GM12878 (cell line): Measurements from ENCODE around the gene GRAMD1B. TPM values are rescaled to one million over a fixed set of nuclear protein-coding genes. Genes with fewer than 3 reads are reported as not detected.
A peak's percentile ranks its signal among the peaks of the same experiment; 100 is the strongest.

Source experiments
- CBX5 ChIP-seq: sonication (generic); IDR thresholded peaks from 2 replicates; pipeline ENCODE4 v1.6.1; 2016; ENCODE audit warnings: low read depth, moderate library complexity, mild to moderate bottlenecking, inconsistent platforms
- MXI1 ChIP-seq: fragments of 150-350 bp; IDR thresholded peaks from 2 replicates; pipeline ENCODE4 v1.6.1; 2011; ENCODE audit warnings: low read depth, mild to moderate bottlenecking, inconsistent platforms, low read length, improper control_type of control experiment
- NR2C1 ChIP-seq: fragments of 450-650 bp; IDR thresholded peaks from 2 replicates; pipeline ENCODE4 v1.6.1; 2017; ENCODE audit warnings: antibody characterized with exemption, mild to moderate bottlenecking, moderate library complexity
- PML ChIP-seq: IDR thresholded peaks from 2 replicates; pipeline ENCODE4 v1.6.1; 2012; ENCODE audit warnings: low read length, inconsistent platforms
- POLR2A ChIP-seq: IDR thresholded peaks from 2 replicates; pipeline ENCODE4 v1.6.1; 2011; ENCODE audit warnings: low read depth, mild to moderate bottlenecking, low read length
- PRDM15 ChIP-seq: fragments of 450-650 bp; formaldehyde crosslinking; IDR thresholded peaks from 2 replicates; pipeline ENCODE4 v1.4.0; 2020; ENCODE audit warnings: mild to moderate bottlenecking, moderate library complexity
- SMAD1 ChIP-seq: fragments of 450-650 bp; IDR thresholded peaks from 2 replicates; pipeline ENCODE4 v1.6.1; 2018; ENCODE audit warnings: mild to moderate bottlenecking, low read depth; ENCODE audit not compliant: partially characterized antibody
- TARDBP ChIP-seq: IDR thresholded peaks from 2 replicates; pipeline ENCODE4 v1.6.1; 2016; ENCODE audit warnings: borderline replicate concordance
- TBL1XR1 ChIP-seq: IDR thresholded peaks from 2 replicates; pipeline ENCODE4 v1.6.1; 2012; ENCODE audit warnings: low read depth, low read length, improper control_type of control experiment
- TCF12 ChIP-seq: IDR thresholded peaks from 2 replicates; pipeline ENCODE4 v1.6.1; 2011; ENCODE audit warnings: low read depth, mild to moderate bottlenecking, low read length
- YBX1 ChIP-seq: fragments of 450-650 bp; IDR thresholded peaks from 2 replicates; pipeline ENCODE4 v1.6.1; 2016; ENCODE audit warnings: antibody characterized with exemption
- ZBED1 ChIP-seq: IDR thresholded peaks from 2 replicates; pipeline ENCODE4 v1.6.1; 2016; ENCODE audit warnings: borderline replicate concordance
- ZBTB4 ChIP-seq: fragments of 450-650 bp; formaldehyde crosslinking; IDR thresholded peaks from 2 replicates; pipeline ENCODE4 v1.4.0; 2022; ENCODE audit warnings: mild to moderate bottlenecking, moderate library complexity
- polyA plus RNA-seq, 11 experiments: library from polyadenylated mRNA; depleted of rRNA in 4 of 11; unstranded in 6 of 11; stranded (reverse) in 5 of 11; fragments of >200 nt; fragmentation: Nextera tagmentation in 4 of 11; fragmentation: Illumina TruSeq in 1 of 11; extraction: Ambion mirVana in 4 of 11; extraction: Trizol in 1 of 11; gene quantifications; 1 replicate in 1 of 11; 2 replicates in 10 of 11; pipeline versions ENCODE4 v1.2.1 to v1.2.3, GENCODE V29; 2011 to 2016; ENCODE audit warnings: inconsistent platforms in 2 of 11, missing spikeins in 2 of 11, low read depth in 1 of 11
- total RNA-seq, 4 experiments: library from RNA; depleted of rRNA in 3 of 4; stranded (reverse); fragments of >200 nt in 3 of 4; fragmentation: Illumina TruSeq in 1 of 4; extraction: Trizol in 1 of 4; gene quantifications; 2 replicates each; pipeline versions ENCODE4 v1.2.1 to v1.2.3, GENCODE V29; 2013 to 2021
- TF ChIP-seq, protein P1 (sequence below): fragments of 450-650 bp; IDR thresholded peaks from 2 replicates; pipeline ENCODE4 v1.6.1; 2017; ENCODE audit warnings: mild to moderate bottlenecking
- TF ChIP-seq, protein P2 (sequence below): fragments of 450-650 bp; IDR thresholded peaks from 2 replicates; pipeline ENCODE4 v1.6.1; 2018; ENCODE audit warnings: mild to moderate bottlenecking, low read depth, moderate library complexity; ENCODE audit not compliant: partially characterized antibody

Gene GRAMD1B
- total and polyA plus RNA-seq, 10 of the 15 experiments (the other 5 are each of a cell fraction or from before 2014, with no cell fraction given), result 1.9 to 49.1 (median 26.9) TPM

DNA sequence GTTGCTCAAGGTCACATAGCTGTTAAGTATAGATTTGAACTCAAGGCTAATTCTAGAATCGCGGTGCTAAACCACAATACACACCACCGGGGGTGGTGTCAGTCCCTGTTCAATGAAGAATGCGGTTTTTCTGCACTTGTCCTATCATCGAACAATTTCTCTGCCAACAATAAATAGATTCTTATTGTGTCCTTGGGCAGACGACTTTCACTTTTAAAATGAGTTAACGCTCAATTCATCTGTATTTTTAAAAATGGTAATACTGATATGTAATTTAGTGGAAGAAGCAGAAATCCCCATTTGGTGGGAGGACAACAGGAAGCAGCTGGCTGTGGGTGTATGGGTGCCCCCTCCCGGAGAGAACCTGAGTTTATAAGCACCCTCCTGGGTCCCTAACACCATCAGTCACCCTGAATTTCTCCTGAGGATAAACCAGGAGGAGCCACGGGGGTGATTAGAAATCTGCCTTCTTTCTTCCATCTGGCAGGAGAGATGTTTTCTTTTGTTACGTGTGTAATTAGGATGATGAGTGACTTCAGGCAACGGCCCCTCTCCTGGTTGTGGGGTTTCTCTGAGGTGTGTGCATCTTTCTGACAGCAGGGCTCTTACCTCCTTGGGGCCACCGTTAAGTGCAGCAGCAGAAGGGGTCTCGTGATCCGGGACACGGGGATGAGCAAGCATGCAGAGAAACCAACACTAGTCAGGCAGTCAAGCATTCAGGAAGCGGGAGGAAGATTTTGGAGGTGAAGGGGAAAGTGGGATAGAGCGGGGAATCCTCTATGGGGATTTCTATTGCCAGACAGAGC lies 87.7 kb downstream of the GRAMD1B start (continued):
- no peak for TF ChIP-seq PRDM15 (CRISPR knock-in tag)
- TF ChIP-seq, protein P1, sequence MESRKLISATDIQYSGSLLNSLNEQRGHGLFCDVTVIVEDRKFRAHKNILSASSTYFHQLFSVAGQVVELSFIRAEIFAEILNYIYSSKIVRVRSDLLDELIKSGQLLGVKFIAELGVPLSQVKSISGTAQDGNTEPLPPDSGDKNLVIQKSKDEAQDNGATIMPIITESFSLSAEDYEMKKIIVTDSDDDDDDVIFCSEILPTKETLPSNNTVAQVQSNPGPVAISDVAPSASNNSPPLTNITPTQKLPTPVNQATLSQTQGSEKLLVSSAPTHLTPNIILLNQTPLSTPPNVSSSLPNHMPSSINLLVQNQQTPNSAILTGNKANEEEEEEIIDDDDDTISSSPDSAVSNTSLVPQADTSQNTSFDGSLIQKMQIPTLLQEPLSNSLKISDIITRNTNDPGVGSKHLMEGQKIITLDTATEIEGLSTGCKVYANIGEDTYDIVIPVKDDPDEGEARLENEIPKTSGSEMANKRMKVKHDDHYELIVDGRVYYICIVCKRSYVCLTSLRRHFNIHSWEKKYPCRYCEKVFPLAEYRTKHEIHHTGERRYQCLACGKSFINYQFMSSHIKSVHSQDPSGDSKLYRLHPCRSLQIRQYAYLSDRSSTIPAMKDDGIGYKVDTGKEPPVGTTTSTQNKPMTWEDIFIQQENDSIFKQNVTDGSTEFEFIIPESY, result no peak
- no peak for TF ChIP-seq SMAD1
- peak; percentile 67; the same call in 1 of the 2 replicates for TF ChIP-seq ZBED1
- no peak for TF ChIP-seq YBX1
- TF ChIP-seq TARDBP, result no peak
- TF ChIP-seq TBL1XR1, result no peak
- TF ChIP-seq ZBTB4 (CRISPR knock-in tag), result no peak
- peak; percentile 94 for TF ChIP-seq TCF12
- TF ChIP-seq, protein P2, sequence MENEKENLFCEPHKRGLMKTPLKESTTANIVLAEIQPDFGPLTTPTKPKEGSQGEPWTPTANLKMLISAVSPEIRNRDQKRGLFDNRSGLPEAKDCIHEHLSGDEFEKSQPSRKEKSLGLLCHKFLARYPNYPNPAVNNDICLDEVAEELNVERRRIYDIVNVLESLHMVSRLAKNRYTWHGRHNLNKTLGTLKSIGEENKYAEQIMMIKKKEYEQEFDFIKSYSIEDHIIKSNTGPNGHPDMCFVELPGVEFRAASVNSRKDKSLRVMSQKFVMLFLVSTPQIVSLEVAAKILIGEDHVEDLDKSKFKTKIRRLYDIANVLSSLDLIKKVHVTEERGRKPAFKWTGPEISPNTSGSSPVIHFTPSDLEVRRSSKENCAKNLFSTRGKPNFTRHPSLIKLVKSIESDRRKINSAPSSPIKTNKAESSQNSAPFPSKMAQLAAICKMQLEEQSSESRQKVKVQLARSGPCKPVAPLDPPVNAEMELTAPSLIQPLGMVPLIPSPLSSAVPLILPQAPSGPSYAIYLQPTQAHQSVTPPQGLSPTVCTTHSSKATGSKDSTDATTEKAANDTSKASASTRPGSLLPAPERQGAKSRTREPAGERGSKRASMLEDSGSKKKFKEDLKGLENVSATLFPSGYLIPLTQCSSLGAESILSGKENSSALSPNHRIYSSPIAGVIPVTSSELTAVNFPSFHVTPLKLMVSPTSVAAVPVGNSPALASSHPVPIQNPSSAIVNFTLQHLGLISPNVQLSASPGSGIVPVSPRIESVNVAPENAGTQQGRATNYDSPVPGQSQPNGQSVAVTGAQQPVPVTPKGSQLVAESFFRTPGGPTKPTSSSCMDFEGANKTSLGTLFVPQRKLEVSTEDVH, result no peak
- TF ChIP-seq PML, result 0 out of 2 replicates have a peak, but pooled peaks have one; percentile 30
- TF ChIP-seq CBX5, result no peak
- TF ChIP-seq MXI1, result 0 out of 2 replicates have a peak, but pooled peaks have one; percentile 23
- no peak for TF ChIP-seq NR2C1
- TF ChIP-seq POLR2A, result no peak
